Fibroblast of skin of abdomen (primary cell): ENCODE measurements around the gene LCP2. TPM values are rescaled to one million over a fixed set of nuclear protein-coding genes. Genes with fewer than 3 reads are reported as not detected.

Experiments
- DNase-seq: peaks from one replicate; pipeline ENCODE4 v3.0.0-alpha.2; 2013
- polyA plus RNA-seq, 2 experiments: library from polyadenylated mRNA; unstranded; fragments of 120-200 nt; gene quantifications; one replicate each; pipeline ENCODE4 v1.2.1, GENCODE V29; 2013; ENCODE audit not compliant: insufficient read length in 2 of 2

Gene LCP2
- not detected for polyA plus RNA-seq (2013, experiment 1 of 2; ENCODE audit: insufficient read length)
- 0.06 TPM for polyA plus RNA-seq (2013, experiment 2 of 2; ENCODE audit: insufficient read length)

DNA sequence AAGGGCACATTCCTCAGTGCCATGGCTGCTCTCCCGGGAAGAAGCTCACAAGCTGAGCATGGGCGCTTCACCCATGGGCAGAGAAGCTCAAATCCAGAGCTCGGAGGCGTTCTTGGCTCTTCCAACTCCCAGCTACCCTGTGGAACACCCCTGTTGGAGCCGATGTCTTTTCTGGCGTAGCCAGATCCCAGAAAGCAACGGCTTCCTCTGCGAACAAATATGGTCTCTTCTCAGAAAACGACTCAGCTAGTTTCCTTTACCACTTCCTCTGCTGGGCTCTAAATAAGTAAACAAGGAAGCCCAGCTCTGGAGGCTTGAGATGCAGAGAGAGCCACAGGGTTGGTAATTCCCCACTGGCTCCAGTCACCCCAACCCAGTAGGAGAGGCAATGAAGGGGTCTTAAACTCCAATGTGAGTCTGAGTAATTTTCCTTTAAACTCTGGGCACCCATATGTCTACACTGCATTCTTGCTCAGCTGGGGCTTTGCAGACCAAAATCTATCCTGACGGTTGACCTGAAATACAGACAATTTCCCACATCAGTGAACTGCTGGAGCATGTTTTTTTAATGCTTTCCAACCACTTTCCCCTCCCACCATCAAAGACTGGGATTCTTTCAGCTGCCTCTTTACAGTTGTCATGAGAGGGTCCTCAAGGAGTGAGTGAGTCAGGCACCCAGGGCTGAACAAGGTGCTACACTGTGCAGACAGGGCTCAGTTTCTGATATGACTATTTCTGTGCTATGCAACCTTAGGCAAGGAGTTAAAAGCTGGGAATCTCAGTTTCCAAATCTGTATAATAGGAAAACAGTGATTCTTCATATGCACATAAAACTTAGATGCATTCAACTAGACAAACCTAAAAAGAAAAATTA, at the start of gene LCP2:
LCP2 (minus strand) TSS at position 189 of the 874 bp plus-strand sequence; CDS start at position 23, 166 bp downstream.
- no peak for DNase-seq

DNA sequence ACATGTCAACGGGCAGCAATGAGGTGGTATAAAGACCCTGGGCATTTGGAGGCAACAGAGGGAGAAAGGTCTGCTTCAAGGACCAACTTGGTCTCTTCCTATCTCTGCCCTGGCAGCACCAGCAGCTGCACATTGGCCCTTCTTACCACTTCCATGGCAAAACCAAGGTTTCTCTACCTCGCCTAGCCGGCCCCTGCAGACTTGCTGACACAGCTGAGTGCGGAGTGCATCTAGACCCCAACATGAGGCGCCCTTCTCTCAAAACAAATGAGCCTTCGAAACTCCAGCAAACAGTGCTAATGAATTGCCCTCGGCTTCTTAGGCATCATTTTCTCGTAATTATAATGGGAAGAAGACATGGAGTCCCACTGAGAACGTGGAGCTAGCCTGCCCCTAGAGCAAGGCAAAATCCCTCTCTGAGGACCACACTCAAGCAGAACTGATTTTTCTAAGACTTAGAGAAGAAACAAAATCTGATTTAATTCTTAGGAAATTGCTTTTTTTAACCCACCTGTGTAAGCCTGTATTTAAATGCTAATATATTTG, 49.5 kb upstream of the LCP2 start:
- no peak for DNase-seq

DNA sequence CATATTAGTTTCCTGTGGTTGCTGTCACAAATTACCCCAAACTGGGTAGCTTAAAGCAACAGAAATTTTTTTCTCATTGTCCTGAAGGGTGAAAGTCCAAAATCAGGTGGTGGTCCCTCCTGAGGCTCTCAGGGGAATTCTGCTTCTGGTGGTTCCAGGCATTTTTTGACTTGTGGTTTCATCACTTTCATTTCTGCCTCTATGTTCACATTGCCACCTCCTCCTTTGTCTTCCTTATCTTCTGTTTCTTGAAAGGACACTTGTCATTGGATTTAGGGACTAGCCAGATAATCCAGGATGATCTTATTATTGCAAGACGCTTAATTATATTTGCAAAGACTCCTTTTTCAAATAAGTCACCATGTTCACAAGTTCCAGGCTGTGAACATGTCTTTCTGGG, 48.4 kb upstream of the LCP2 start:
- no peak for DNase-seq

DNA sequence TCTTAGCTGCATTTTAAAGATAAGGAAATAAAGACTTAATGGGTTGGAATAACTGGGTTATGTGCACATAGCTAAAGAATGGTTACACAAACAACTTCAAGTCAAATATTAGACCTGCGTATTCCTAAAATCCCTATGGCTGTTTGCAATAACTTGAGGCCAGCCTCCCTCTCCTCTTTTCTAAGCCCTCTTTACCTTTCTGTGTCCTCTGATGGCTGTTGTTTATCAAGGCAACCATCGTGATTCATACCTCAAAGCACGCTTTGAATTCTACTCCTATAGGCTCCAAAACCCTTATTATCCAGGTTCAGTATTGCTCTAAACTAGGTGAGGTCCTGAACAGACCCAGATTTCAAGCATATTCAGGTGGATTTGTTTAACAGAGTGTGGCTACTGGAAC, 45.6 kb upstream of the LCP2 start:
- no peak for DNase-seq

DNA sequence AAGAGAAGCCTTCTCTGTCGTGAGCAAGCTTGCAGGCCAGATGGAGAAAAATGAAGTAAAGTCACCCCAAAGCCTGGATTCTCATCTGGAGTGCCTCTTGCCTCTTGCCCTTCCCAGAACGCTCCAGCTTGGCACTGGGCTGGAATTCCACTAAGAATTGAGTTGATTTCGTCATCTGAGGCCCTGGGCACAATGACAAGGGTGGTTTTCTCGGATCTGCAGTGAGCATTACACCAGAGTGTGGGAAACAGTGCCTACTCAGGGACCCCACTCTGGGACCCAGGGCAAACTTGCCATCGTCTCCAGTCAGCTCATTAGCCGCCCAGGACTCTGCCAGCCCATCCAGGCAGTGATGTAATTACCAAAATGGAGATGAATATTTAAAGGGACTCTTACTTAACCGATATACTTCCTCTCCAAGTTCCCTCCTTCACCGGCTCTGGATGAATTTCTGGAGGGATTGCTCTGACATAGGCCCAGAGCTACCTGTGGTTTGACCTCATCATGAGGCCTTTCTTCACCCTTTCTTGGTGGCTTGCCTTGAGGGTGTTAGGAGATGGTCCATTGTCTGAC, 44.7 kb upstream of the LCP2 start:
- DNase-seq, result no peak

DNA sequence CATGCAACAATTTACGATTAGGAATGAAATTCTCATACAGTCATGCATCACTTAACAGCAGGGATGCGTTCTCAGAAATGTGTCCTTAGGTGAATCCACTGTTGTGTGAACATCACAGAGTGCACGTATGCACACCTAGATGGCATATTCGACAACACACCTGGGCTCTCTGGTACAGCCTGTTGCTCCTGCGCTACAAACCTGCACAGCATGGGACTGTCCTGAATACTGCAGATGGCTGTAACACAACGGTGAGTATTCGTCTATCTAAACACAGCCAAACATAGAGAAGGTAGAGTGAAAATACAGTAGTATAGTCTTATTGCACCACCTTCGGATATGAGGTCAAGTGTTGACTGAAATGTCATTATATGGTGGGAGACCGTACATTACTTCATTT, 44.0 kb upstream of the LCP2 start:
- DNase-seq, result no peak

DNA sequence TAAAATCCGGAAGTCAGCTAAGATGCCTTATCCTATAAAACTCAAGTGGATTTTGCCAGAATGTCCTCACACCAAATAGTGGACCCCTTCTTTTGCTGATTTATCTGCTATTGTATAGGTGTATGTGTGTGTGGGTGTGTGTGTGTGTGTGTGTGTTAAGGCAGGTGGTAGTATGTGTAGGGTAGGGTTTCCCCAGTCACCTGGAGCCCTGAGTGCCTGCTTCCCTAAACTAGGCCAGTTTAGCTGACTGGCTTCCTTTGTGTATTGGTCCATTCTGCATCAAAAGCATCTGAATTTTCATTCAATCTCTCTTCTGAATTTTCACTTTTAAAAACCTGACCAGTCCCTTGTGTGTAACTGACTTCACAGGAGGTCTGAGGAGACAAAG, 42.2 kb upstream of the LCP2 start:
- DNase-seq, result no peak

DNA sequence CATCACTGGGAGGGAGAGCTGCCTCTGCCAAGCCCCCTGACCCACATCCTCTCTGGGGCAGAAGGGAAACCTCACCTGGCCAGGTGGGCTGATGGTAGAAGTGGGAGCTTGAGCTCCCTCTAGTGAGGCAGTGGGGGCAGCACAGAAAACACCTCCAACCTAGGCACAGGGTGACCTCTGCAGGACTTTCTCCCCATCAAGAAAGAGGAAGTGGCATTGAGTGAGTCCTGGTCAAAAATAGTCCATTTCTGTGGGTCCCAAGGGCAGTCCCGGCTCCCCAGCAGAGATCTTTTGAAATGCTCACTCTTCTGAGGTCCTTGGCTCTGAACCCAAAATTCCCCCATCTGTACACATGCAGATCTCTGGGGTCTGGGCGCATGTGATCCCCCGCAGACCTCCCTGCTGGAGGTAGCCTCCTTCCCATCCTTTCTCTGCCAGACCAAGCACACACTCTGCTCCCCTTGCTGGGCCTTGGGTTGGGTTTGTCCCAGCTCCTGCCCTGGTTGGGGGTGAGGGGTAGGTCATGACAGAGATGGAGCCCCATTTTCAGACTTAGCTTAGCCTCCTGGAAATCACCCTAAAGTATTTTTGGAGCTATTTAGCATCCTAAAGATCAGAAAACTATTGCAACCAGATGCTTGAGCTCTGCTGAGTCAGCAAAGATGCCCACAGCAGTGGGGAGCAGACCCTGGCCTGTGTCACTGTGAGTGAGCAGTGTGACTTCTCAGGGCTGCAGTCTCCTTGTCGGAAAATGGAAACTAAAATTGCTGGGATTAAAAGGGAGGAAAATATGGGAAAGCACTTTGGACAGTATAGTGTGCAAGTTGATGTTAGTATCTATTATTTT, 41.6 kb upstream of the LCP2 start:
- DNase-seq, result no peak

DNA sequence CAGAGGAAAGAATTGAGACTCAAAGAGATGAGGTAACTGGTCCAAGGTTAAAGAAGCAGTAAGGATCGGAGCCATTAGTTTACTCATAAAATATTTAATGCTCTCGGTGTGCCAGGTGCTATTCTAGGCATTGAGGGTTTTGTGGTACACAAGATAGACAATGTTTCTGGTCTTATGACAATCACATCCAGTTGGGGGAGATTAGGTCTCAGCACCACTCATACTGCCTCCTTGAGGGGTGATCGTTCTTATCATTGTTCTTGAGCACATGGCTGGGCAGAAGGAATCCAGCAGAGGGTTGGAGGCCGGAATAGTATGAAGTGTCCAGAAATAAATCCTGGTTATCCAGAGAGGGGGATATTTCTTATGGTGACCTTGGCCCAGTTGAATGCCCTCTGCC, 40.7 kb upstream of the LCP2 start:
- no peak for DNase-seq

DNA sequence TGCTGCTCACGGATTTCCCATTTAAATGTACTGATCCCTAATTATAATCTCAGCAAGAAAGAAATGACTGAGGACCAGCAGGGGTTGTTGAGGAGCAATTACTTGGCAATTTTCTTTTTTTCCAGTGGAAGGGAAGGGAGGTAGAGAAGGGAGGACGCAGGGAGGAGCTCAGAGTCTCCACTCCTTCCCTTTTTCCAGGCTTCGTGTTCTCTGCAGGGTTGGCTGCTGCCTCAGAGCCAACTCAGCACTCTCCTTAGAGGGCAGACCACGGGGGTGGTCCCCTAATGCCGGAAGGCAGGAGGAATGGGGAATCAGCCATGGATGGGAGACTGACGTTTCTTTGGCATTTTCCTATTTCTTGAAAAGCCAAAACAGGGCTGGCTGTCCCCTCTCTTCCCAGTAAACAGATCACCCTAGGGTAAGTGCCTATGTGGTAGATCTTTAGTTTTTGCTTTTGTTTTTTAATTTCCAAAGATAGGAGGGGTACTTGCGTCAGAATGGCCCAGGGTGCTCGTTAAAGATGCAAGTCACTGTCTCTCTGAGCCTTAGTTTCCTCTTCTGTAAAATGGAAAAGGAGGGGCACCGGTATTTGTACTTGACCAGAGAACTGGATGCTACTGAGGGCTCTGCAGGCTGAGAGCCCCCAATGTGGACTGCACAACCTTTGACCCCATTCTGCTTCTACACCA, 39.6 kb upstream of the LCP2 start:
- no peak for DNase-seq

DNA sequence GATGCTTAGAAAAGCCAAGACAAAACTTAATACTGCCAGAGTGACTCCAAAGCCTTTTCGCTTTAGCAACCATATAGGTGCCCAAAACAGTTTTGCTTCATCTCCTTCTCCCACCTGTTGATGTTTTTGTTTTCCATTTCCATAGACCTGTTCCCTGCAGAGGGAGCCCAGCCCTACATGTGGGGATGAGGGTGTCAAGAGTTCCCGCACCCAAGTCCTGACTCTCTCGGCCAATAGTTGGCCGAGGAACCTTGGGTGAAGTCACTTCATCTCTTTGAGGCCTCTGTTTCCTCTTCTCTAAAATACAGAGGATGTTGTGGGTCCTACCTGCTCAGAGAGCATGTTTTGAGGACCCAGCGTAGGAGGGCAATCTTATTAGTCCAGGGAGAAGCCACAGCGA, 38.5 kb upstream of the LCP2 start:
- no peak for DNase-seq

DNA sequence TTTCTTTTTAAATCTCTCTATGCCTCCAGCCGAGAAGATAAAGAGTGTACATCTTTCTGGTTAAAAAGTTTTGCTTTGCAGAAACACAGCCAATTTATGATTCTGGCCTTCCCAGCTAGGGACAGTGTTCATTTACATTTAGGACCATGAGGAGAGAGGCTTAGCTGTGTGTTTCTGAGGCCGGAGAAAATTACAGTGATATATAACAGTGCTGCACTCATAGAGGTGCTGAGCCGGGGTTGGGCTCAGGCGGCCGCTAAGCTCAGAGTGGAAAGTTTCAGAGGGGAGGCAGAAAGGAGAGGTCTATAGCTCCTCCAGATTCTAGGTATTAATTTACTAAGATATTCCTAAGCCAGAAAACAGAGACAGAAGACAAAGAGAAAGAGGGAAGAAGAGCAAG, 37.0 kb upstream of the LCP2 start:
- DNase-seq, result no peak

DNA sequence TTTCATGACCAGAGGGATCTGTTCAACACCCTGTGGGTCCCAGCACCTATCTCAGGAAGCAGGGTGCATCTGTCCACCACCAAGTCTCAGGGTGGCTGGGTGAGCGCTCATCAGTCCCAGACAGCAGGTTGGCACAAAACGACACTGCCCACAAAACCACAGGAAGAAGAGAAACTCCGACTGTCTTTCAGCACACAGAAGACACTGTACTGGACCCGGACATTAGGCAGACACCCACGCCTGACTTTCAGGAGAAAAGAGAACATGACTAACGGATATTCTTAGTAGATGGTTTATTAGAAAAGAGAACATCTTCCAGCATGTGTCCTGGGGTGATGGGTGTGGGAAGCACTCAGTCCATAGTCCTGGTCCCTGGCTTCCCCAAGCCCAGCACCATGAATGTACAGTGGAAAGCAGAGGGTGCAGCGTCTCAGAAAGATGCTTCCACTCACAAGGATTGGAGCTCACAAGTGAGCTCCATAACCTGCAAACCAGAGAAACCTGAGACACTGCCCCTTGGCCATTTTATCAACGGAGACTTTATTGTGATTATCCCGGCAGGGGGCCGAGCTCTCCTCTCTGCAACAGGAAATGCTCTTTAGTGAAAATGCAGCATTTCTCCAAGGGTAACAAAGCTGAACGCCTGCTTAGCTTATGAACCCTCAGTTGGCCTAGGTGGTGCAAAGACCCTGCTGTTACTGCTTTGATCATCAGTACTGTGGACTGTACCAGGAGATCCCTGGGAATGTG, 35.8 kb upstream of the LCP2 start:
- DNase-seq, result no peak

DNA sequence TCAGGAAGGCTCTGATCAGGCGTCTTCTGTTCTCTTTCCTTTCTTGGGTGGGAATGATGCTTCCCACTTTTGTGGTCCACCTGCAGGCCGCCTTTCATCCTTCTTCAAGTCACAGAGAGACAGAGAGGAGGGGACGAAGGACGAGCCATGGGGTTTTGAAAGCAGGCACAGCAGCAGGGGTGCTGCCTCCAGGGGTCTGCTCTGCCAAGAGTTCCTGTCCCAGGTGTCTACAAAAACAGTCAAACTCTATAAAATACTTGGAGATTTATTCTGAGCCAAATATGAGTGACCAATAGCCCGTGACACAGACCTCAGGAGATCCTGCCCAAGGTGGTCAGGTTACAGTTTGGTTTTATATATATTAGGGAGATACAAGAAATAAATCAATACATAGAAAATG, 34.5 kb upstream of the LCP2 start:
- no peak for DNase-seq

DNA sequence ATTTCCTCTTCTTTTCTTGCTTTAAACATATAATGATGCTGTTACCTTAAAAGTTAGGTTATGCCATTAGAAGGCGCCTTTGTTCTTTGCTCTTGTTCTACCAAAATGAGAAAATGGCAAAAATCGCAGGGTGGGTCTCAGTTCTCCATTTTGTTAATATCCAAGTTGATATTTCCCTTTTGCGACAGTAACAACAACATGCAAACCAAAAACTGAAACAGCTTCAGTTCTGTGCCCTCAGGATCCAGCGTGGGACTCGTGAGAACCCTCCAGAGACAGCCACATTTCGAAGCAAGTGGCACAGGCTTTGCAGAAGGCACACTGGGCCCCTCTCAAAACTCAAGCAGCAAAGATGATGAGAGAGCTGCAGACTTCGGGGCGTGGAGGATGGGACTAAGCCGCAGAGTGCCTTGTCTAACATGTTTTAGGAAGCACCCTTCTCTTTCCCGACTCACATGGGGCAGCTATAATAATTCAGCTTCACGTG, 33.0 kb upstream of the LCP2 start:
- DNase-seq, result no peak

DNA sequence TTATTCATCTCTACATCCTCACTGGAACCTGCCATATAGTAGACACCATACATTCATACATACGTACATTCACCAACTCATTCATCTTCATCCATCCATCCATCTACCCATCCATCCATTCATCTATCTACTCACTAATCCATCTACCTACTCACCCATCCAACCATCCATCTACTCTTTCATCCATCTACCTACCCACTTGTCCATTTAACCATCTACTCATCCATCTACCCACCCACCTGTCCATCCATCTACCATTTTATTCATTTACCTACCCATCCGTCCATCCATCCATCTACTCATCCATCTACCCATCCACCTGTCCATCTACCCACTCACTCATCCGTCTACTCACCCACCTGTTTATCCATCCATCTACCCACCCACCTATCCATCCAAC, 31.9 kb upstream of the LCP2 start:
- no peak for DNase-seq

DNA sequence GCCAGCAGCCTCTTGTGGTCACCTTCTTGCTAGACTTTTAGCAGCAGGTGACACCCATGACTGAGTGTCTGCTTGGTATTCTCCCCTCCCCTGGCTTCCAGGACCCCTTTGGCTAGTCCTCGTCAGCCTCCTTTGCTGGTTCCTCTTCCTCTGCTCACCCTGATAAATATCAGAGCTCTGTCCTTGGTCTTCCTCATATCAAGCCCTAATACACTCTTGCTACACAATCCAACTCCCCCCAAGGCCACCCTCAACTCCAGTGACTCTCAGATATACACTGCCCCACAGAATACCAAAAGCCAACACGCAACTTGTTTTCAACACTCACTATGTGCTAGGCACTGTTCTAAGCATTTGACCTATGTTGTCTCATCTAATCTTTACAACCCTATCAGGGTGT, 30.3 kb upstream of the LCP2 start:
- no peak for DNase-seq

DNA sequence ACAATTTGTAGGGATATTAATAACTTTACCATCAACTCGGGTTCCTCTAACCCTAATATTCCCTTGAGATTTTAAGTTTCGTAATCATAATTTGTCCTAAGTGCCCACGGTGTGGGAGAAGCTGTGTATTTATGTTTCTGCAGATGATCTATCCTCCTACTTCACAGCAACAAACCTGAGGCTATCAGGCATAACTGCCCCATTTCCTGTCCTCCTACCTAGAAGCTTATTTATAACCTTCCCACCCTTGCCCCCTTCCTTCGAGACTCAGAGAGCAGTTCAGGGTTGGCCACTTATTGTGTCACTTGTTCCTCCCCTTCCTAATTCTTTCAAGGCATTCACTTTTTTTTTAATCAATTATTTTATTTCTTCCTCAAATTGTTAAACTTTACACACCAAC, 29.6 kb upstream of the LCP2 start:
- no peak for DNase-seq

DNA sequence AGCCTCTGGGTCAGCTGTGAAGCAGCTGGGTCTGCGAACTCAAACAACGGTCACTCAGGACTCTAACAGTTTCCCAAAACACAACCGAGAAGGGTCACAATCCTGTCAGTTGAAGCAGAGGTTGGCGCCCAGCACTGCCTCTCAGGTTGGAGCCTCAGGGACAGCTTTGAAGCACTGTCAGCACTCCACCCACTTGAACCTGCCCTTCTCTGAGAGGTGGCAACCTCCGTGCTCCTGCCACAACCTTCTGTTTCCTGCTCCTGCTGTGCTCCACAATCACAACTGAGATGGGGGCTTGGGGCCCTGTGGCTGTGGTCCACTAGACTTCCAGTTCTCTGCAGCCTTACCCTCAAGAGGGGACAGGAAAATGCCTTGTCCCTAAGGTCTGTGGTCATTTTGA, 21.7 kb upstream of the LCP2 start:
- no peak for DNase-seq

DNA sequence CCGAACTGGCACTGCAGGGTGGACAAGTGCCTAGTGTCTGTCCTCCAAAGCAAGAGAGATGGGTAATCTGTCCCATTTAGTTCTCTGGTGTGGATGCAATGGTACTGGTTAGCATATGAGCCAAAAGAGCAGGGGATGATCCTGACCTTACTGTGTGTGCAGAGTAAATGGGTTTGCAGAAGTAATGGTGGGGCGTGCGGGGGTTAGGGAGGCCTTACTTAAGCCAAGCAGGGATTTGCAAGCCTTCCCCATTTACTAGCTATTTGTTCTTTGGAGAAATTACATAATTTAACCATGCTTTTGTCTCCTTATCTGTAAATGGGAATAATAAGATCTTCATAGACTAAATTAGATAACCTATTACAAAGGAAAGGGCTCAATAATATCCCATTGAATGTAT, 19.9 kb upstream of the LCP2 start:
- no peak for DNase-seq

DNA sequence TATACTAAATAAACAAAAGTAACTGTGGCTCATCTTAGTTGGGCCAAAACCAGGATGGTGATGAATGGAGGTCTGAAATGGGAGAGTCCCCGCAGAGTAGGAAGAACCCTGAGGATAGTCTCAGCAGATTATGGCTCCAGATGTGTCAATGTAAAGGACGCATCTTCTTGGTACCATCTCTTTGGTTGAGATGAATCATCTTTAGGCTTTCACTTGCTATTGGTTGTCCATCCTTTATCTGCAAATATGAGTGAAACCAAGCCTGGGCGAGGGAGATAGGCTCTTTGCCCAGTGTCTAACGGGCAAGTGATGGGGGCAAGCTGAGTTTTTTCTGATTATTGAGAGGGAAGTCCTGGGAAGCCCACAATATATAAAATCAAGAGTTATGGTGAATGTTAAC, 19.4 kb upstream of the LCP2 start:
- DNase-seq, result no peak

DNA sequence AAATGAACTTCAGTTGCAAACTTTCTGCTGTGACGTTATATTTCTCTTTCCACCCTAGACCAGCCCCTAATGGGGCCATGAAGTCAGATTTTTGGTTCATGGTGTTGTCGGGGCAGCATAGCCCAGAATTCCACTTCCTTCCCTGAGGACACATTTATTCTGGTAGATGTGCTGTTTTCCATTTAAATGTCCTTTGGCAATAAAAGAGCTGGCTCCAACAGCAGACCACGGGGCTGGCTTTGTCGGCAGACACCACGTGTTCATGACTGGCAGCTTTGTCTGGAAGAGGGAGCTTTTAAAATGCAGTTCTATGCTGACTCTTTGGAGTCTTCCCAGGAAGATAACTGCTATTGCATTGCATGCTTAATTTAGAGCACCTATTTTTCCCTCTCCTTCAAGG, 17.6 kb upstream of the LCP2 start:
- DNase-seq, result peak; percentile 10
